Duodenal mucosa (tissue), 2 donors: ENCODE measurements around the gene ZNF724.
"Not testable (repeated sequence)": the region's sequence is repeated elsewhere in the genome, so short reads cannot be mapped to it uniquely, and the experiment has no call there.

Source experiments
- H3K27ac ChIP-seq: one replicate; pipeline ENCODE4 v1.7.0; 2013; ENCODE audit warnings: low read depth, low read length
- H3K27me3 ChIP-seq, 2 donors: one replicate each; pipeline ENCODE4 v1.7.0; 2013; ENCODE audit warnings: low read length in 2 of 2, control low read depth in 1 of 2; ENCODE audit not compliant: insufficient read depth in 2 of 2, control insufficient read depth in 1 of 2
- H3K36me3 ChIP-seq, 2 donors: one replicate each; pipeline ENCODE4 v1.7.0; 2013; ENCODE audit warnings: low read length in 2 of 2, control low read depth in 1 of 2; ENCODE audit not compliant: insufficient read depth in 2 of 2, control insufficient read depth in 1 of 2
- H3K4me1 ChIP-seq, 2 donors: one replicate each; pipeline ENCODE4 v1.7.0; 2013; ENCODE audit warnings: low read length in 2 of 2, control low read depth in 1 of 2; ENCODE audit not compliant: insufficient read depth in 2 of 2, control insufficient read depth in 1 of 2
- H3K4me3 ChIP-seq, 2 donors: one replicate each; pipeline ENCODE4 v1.7.0; 2013; ENCODE audit warnings: low read length in 2 of 2, low read depth in 1 of 2
- H3K9ac ChIP-seq, 2 donors: one replicate each; pipeline ENCODE4 v1.7.0; 2013; ENCODE audit warnings: low read length in 2 of 2, low read depth in 1 of 2
- H3K9me3 ChIP-seq, 2 donors: one replicate each; pipeline ENCODE4 v1.7.0; 2013; ENCODE audit warnings: low read length in 2 of 2, control low read depth in 1 of 2; ENCODE audit not compliant: control insufficient read depth in 1 of 2

Gene ZNF724

DNA sequence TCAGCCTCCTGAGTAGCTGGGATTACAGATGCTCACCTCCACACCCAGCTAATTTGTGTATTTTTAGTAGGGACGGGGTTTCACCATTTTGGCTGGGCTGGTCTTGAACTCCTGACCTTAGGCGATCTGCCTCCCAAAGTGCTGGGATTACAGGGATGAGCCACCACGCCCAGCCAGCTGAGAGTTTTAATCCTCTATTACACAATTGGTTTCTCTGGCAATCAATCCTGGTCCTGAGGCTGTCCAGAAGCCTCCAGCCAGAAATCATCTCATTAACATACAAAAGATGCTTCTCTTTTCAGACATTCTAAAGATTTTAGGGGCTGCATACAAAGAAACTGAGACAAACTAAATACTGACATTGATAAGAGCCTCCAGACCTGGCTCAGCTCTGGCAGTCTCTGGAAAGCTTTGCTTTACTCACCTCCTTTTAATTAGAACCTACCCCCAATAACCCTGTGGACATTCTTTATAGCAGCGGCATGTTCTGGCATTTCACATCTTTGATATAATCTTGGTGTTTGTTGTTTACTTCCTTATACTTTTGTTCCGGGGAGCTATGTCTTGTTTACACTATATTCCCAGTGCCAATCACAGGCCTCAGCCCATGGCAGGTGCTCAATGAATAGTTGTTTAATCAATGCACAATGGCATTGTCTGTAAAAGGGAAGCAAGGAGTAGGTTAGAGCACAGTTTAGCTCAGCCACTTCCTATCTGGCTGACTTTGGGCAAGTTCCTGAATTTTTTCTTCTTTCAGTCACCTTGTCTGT is 4.1 kb upstream of the ZNF724 start:
- Histone ChIP-seq H3K4me3 (no peak overlapping the region), H3K27ac (no peak overlapping the region), H3K27me3 (no peaks in the 10 kb centered on the region), H3K9ac (no peak overlapping the region), H3K9me3 (peaks cover 0 to 7% of the 10 kb centered on the region in 2 donors), H3K36me3 (peaks cover 7 to 9% of the 10 kb centered on the region in 2 donors), H3K4me1 (no peaks in the 10 kb centered on the region)

DNA sequence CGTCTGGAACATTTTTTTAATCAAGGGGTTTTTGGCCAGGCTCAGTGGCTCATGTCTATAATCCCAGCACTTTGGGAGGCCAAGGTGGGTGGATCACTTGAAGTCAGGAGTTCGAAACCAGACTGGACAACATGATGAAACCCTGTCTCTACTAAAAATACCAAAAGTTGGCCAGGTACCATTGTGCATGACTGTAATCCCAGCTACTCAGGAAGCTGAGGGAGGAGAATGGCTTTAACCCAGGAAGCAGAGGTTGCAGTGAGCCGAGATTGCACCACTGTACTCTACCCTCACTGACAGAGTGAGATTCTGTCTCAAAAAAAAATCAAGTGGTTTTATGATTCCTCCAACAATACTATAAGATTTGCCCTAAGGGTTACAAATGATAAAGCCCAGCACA is 3.1 kb upstream of the ZNF724 start:
- not testable (repeated sequence) for H3K9me3 ChIP-seq, H3K27me3 ChIP-seq, H3K27ac ChIP-seq, H3K9ac ChIP-seq, H3K4me3 ChIP-seq, H3K4me1 ChIP-seq, H3K36me3 ChIP-seq

DNA sequence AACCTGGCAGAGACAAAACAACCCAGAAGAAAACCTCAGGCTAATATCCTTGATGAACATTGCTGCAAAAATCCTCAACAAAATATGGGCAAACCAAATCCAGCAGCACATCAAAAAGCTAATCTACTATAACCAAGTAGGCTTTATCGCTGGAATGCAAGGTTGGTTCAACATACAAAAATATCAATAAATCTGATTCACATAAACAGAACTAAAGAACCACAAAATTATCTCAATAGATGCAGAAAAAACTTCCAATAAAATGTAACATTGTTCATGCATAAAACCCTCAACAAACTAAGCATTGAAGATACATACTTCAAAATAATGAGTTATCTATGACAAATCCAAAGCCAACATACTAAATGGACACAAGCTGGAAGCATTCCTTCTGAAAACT is 8.8 kb downstream of the ZNF724 start:
- Histone ChIP-seq H3K4me3 (no peak overlapping the region), H3K27me3 (no peaks in the 10 kb centered on the region), H3K36me3 (peaks cover 8 to 11% of the 10 kb centered on the region in 2 donors), H3K9ac (no peak overlapping the region), H3K4me1 (no peaks in the 10 kb centered on the region), H3K9me3 (peaks cover 12 to 37% of the 10 kb centered on the region in 2 donors), H3K27ac (no peak overlapping the region)

DNA sequence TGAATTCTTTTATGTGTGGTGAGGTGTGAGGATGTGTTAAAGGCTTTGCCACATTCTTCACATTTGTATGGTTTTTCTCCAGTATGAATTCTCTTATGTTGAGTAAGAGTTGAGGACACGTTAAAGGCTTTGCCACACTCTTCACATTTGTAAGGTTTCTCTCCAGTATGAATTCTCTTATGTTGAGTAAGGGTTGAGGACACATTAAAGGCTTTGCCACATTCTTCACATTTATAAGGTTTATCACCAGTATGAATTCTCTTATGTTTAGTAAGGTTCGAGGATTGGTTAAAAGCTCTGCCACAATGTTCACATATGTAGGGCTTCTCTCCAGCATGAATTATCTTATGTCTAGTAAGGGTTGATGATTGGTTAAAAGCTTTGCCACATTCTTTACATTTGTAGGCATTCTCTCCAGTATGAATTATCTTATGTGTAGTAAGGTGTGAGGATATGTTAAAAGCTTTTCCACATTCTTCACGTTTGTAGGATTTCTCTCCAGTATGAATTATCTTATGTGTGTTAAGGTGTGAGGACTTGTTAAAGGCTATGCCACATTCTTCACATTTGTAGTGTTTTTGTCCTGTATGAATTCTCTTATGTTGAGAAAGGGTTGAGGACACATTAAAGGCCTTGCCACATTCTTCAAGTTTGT is 27.1 kb downstream of the ZNF724 start:
- Histone ChIP-seq H3K27me3 (no peaks in the 10 kb centered on the region), H3K4me3 (peak overlapping the region in 1 of 2 donors; percentile 28), H3K9me3 (peaks cover 50 to 60% of the 10 kb centered on the region in 2 donors), H3K4me1 (no peaks in the 10 kb centered on the region), H3K27ac (no peak overlapping the region), H3K36me3 (peaks cover 13 to 24% of the 10 kb centered on the region in 2 donors), H3K9ac (no peak overlapping the region)

DNA sequence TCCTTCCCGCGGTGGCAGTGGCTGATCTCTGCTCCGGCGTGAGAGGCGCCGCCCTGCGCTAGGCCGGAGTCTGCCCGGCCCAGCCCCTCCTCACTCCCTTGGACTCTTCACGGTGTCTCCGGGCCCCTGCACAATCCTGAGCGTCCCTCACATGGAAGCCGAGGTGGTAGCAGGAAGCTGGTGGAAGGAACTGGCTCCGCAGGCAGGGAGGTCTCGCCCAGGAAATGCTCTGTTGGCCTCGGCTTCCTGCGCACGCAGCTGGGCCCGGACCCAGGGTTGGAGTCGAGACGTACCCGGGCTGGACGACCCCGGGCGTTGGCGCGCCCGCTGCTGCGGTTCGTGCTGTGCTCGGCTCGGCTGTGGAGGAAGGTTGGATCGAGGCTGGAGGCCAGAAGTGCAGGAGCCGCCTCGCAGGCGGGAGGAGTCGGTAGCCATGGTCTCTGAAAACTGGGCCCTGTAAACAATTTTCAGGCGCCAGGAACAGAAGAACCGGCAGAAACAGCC is 46.3 kb downstream of the ZNF724 start:
- Histone ChIP-seq H3K27me3 (no peaks in the 10 kb centered on the region), H3K4me3 (no peak overlapping the region), H3K36me3 (no peaks in the 10 kb centered on the region), H3K27ac (no peak overlapping the region), H3K4me1 (no peaks in the 10 kb centered on the region), H3K9me3 (peaks cover 0 to 20% of the 10 kb centered on the region in 2 donors), H3K9ac (no peak overlapping the region)

DNA sequence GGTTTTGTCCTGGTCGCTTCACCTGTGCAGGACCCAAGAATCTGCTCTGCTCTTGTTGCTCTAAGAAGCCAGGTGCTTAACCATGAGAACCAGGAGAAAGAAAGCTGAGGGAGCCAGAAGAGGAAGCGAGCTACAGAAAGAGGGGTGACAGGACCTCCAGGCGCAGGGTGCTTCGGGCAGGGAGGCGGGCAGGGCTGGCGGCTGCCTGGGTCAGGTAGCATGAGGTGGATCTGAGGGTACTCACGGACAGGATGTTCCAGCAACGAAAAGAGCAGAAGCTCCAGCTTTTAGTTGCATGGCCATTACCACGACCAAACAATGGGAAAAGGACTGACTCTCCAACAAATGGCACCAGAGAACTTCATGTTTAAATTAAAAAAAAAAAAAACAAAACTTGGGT is 59.9 kb downstream of the ZNF724 start:
- Histone ChIP-seq H3K27ac (no peak overlapping the region), H3K9me3 (peaks cover 3 to 7% of the 10 kb centered on the region in 2 donors), H3K4me3 (no peak overlapping the region), H3K27me3 (no peaks in the 10 kb centered on the region), H3K36me3 (no peaks in the 10 kb centered on the region), H3K4me1 (no peaks in the 10 kb centered on the region), H3K9ac (no peak overlapping the region)

DNA sequence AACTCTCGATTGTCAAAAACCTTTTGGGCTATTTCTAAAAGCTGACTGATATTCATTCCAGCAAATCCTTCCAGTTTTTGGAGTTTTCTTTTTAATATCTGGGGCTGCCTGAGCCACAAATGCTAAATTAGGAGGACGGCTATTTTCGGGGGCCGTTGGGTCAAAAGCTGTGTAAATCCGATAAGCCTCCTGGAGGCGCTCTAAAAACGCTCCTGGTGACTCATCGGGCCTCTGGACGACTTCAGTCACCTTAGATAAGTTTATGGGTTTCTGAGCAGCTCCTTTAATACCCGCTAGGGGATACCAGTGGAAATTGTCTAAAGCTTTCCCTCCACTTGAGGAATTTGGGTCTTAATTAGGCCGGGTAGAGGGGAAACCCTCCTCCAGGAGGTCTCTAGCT is 66.9 kb downstream of the ZNF724 start:
- H3K9ac ChIP-seq: no peak overlapping the region
- H3K36me3 ChIP-seq: no peaks in the 10 kb centered on the region
- peaks cover 8 to 11% of the 10 kb centered on the region in 2 donors for H3K9me3 ChIP-seq
- H3K27ac ChIP-seq: no peak overlapping the region
- H3K4me3 ChIP-seq: no peak overlapping the region
- H3K4me1 ChIP-seq: no peaks in the 10 kb centered on the region
- no peaks in the 10 kb centered on the region for H3K27me3 ChIP-seq
